Measurements from ENCODE around the gene CCDC89. TPM values are rescaled to one million over a fixed set of nuclear protein-coding genes. Genes with fewer than 3 reads are reported as not detected.
"Not testable (repeated sequence)": the region's sequence is repeated elsewhere in the genome, so short reads cannot be mapped to it uniquely, and the experiment has no call there.

CCDC89 gene
- total RNA-seq, 1 donor from 2014 or later, result 0.41 TPM

DNA sequence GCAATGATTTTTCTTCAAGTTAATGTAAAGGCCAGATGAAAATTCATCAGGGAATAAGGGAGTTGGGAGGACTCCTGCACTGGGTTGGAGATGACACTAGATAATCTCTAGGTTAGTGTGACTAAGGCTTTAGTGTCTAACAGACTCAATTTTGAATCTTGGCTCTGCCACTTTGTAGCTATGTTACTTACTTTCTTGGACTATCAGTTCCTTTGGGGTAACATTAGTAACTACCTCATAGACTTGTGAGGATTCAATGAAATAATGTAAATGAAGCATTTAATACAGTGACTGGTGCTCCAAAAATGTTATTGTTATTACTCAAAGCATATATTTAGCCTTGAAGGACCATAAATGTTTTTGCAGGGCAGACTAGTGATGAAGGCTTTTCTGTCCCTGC, 9.6 kb upstream of the CCDC89 start:
- FAIRE-seq (no peak), DNase-seq (ENCODE audit: low spot score in 2 of 2) (no peak)

- DNase-seq (ENCODE audit: low spot score in 2 of 2) (peak in 1 of 2 donors; percentile 24), FAIRE-seq (peak; percentile 83)
Measured at GRCh38 chr11:85694385-85694980, 8.5 kb upstream of the CCDC89 start.

- DNase-seq (ENCODE audit: low spot score in 2 of 2) (no peak), FAIRE-seq (no peak)
Measured at GRCh38 chr11:85685125-85685819, 723 bp downstream of the CCDC89 start.

GRCh38 chr11:85682330-85683305, 3.4 kb downstream of the CCDC89 start:
- FAIRE-seq (no peak), DNase-seq (ENCODE audit: low spot score in 2 of 2) (peak in 1 of 2 donors; percentile 40)

DNA sequence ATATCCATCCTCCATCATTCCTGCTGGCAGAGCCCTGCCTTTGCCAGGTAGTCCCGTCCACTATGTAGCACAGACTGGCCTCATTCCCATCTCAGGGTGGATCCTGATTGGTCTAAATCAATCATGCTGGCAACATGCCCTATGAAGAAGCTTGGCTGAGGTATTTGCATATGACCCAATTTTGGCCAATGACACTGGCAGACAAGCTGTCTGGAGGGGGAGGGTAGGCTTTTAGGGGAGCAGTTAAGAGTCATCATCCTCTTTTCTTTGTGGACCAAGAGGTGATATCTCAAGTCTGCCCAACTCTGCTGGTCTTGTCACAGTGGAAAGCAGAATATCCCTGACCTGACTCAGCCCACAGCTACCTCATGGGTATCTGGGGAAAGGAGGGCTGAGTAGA, 5.1 kb downstream of the CCDC89 start:
- FAIRE-seq (no peak), DNase-seq (ENCODE audit: low spot score in 2 of 2) (no peak)

DNA sequence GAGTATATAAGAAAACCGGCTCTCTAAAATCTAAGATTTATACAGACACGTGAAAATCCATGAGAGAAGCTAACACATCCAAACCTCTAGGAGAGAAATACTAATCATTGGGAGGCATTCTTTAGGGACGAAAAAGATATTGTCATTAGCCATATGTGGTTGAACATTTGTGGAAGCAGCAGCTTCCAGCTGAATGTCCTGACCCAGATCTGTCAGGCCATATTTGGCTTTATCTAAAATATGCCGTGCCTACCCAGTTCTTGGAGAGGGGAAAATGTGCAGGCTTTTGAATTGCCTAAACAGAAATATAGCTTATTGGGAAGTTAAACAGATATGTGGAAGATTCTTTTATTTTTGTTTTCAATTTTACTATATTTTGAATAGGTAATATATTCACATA, 6.4 kb downstream of the CCDC89 start:
- DNase-seq (ENCODE audit: low spot score in 2 of 2), result no peak
- FAIRE-seq, result no peak

DNA sequence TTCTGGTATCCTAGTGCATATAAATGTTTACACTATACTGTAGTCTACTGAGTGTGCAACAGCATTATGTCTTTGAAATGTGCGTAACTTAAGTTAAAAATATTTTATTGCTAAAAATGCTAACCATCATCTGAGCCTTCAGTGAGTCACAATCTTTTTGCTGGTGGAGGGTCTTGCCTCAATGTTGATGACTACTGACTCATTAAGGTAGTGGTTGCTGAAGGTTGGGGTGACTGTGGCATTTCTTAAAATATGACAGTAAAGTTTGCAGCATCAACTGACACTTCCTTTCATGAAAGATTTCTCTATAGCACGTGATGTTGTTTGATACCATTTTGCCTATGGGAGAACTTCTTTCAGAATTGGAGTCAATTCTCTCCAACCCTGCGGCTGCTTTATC, 12.6 kb downstream of the CCDC89 start:
- DNase-seq (ENCODE audit: low spot score in 2 of 2) (no peak), FAIRE-seq (no peak)

- DNase-seq (ENCODE audit: low spot score in 2 of 2), result no peak
- FAIRE-seq, result no peak
Measured at GRCh38 chr11:85672105-85672902, 13.7 kb downstream of the CCDC89 start.

DNA sequence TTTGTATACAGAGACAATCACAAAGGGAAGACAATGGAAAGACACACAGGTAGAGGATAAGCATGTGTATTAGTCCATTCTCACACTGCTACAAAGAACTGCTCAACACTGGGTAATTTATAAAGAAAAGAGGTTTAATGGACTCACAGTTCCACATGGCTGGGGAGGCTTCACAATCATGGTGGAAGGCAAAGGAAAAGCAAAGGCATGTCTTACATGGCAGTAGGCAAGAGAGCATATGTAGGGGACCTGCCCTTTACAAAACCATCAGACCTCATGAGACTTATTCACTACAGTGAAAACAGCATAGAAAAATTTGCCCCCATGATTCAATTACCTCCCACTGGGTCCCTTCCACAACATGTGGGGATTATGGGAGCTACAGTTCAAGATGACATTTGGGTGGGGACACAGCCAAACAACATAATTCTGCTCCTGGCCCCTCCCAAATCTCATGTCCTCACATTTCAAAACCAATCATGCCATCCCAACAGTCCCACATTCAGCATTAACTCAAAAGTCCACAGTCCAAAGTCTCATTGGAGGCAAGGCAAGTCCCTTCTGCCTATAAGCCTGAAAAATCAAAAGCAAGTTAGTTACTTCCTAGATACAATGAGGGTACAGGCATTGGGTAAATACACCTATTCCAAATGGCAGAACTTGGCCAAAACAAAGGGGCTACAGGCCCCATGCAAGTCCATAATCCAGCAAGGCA, 14.9 kb downstream of the CCDC89 start:
- FAIRE-seq; DNase-seq (ENCODE audit: low spot score in 2 of 2): not testable (repeated sequence)

- FAIRE-seq, result no peak
- DNase-seq (ENCODE audit: low spot score in 2 of 2), result no peak
Measured at GRCh38 chr11:85668157-85668556, 17.8 kb downstream of the CCDC89 start.

GRCh38 chr11:85666687-85667086, 19.3 kb downstream of the CCDC89 start:
- no peak for FAIRE-seq

GRCh38 chr11:85665733-85666132, 20.3 kb downstream of the CCDC89 start:
- DNase-seq (ENCODE audit: low spot score in 2 of 2) (peak; percentile 14 to 18), FAIRE-seq (no peak)

More at GRCh38 chr11:85666687-85667086, 19.3 kb downstream of the CCDC89 start:
- DNase-seq (ENCODE audit: low spot score in 2 of 2), result no peak

DNA sequence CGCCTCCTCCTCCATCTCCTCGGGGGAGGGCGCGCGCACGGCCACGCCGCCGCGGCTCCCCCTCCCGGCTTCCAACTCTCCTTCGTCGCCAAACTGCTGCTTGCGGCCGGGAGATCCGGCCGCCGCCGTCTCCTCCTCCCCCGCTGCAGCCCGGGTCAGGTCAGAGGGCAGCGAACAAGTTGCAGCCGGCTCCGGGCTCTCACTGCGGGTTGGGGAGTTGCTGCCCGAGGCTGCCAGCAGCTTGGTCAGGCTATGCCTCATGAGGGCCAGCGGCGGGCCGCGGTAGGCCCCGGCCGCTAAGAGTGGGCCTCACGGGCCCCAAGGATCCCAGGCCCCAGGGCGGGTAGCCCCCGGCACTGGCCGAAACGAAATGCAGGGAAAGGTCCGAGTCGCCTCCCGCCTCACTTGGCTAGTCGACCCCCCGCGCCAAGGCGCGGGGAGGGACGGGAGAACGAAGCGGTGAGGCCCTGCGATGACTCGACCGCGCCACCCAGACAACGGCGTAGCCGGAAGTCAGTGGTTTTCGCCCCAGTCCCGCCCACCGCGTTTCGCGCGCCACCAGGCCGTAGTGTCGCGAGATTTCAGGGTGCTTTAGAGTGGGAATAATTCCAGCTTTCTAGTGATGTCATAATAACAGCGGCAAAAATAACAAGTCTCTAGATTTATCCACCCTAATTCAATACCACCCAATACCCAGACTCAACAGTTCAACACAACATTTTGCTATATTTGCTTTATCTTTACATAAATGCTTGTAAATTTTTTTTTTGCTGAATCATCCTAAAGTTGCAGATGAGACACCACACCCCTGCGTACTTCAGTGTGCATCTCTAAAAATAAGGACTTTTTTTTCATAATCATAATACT, 21.1 kb downstream of the CCDC89 start, which contains the start of gene CREBZF:
CREBZF (minus strand) TSS at position 515 of the 867 bp plus-strand sequence; CDS start at position 261, 254 bp downstream.
- peak; percentile 90 to 91 for DNase-seq (ENCODE audit: low spot score in 2 of 2)
- no peak for FAIRE-seq

DNA sequence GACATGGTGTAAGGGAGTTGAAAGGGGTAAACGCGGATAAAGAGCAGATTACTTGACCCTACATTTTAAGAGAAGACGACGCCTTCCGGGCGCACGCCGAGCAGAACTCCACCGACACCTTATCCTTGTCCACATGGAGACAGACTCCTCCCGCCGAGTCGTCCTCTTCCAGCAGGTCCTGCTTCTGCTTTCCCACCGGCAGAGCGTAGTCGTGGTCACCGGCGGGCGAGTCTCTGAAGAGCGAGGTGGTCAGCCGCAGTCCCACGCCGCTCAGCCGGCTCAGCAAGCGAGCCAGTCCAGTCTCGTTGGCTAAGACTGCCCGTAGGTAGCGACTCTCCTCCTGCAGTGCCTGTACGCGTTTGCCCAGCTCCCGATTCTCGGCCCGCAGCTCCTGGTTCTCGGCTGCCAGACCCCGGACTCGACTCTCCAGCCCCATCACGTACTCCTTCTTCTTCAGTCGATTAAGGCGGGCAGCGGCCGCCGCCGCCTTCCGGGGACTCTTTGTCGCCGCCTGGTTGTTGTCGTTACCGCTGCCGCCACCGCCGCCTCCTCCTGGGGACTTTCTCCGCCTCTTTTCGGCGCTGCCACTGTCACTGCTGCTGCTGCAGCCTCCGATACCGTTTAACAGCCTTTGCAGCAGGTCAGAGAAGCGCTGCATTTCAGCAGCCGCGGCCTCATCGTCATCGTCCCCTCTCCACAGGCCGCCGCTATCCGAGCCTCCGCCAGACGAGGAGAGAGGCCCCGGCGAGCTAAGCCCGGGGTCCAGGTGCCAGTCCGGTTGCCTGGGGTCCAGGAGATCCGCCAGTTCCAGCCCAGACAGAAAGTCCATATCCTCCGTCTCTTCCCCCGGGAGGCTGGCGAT, 22.0 kb downstream of the CCDC89 start:
- FAIRE-seq (no peak), DNase-seq (ENCODE audit: low spot score in 2 of 2) (peak; percentile 64 to 69)

DNA sequence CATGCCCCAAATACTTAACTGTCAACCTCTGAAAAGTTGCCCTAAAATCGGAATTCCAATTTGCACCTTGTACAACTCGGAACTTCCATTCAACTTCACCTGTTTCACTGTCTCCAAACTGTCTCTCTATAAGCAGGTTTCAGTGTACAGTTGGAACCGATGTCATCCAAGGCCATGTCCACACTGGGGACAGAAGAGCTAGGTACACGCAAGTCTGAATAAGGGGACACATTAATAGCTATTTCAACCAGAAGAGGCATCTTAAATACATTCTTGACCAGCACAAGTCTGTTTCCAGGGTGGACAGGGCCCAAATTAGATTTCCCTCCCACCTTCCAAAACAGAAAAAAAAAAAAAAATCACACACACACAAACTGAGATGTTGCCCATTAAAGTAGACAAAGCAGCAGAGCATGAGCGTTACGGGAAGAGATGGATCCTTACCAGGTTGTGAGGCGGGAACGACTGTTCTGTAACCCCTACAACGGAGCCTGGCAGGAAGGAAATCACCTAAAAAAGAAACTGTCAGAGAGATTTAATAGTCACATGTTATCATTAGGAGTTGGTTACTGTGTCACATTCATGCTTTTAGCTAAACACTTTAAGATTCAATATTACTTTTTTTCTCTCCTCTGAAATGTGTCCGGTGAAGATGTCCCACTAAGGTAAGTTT, 22.8 kb downstream of the CCDC89 start:
- no peak for DNase-seq (ENCODE audit: low spot score in 2 of 2)
- no peak for FAIRE-seq

- no peak for FAIRE-seq
- no peak for DNase-seq (ENCODE audit: low spot score in 2 of 2)
Measured at GRCh38 chr11:85661972-85662664, 23.9 kb downstream of the CCDC89 start.
